NCI-H1092 (cell line): ENCODE results near the gene NCF2.

Experiments
- DNase-seq: peaks from one replicate; lab custom pipeline; 2025; lab: John Stamatoyannopoulos, UW

NCF2 gene

DNA sequence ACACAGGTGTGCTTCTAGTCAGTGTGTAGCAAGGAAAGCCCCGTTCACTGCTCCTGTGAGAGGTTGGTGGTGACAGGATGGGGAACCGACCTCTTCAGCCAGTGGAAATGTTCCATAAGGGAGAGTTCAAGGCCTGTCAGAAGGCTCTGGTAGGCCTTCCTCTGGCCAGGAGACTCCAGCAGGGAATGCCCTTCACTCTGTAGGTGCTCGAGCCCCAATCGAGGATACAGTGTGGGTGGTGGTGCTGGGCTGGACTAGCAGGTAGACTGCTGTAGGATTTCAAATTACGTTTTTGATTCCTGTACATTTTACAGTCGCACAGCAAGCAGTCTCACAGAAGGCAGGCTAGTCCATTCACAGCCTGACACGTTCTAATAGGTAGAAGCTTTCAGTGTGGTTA lies 37.8 kb downstream of the NCF2 start:
- DNase-seq: no peak

DNA sequence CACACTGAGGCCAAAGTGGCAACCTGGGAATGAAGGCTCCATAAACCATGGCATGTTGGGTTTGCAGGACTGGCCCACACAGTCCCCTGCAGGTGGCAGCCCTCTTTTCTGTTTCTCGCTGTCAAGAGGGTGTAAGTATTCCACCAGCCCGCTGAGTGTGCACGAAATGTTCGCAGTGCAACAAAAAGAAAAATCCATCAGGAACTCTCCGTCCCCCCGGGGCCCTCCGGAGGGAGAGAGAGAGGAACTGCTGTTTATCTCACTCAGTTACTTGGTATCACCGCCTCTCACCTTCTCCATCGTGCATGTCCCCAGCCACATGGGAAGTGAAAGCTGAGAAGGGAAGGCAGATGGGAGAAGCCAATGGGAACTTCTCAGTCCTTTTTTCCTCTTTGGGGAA lies 38.3 kb downstream of the NCF2 start:
- DNase-seq: no peak

- DNase-seq: no peak
Measured at GRCh38 chr1:183550915-183551314, 39.3 kb downstream of the NCF2 start.

DNA sequence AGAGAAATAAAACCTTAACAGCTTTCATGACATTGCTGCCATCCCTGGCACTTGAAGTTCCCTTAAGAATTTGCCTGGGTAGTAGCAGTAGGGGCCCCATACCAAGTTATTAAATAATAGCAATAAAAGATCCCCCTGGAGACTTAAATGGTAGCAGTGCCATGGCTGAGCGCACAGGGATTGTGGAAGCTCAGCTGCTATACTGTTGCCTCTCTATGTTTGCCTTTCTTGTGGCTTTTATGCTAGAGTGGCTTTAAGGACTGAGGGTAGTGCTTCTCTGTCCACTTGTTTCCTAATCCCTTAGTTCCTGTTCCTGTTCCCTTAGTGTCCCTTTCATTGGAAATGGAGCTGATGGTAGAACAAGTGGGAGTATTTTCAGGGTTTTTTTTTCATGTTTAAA lies 42.1 kb downstream of the NCF2 start:
- peak; percentile 76 for DNase-seq

- DNase-seq: no peak
Measured at GRCh38 chr1:183546427-183546826, 43.8 kb downstream of the NCF2 start.

- no peak for DNase-seq
Measured at GRCh38 chr1:183544598-183545297, 45.5 kb downstream of the NCF2 start.

GRCh38 chr1:183543619-183544204 lies 46.5 kb downstream of the NCF2 start:
- no peak for DNase-seq

DNA sequence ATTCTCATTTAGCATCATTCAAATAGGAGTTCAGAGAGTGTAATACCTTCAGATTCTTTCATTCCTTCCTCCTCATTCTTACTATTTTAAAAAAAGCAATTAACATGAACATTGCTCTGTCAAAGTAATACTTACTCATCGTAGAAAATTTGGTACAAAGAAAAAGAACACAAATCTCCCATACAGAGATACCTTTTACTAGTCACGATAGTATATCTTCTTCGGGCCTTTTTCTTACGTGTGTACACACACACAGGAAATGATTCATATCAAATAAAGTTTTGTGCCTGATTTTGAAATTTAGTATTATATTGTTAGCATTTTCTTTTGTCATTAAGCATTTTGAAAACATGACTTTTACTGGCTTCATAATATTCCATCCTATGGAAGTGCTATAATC lies 52.9 kb downstream of the NCF2 start:
- no peak for DNase-seq

- DNase-seq: no peak
Measured at GRCh38 chr1:183533617-183534174, 56.6 kb downstream of the NCF2 start.

- DNase-seq: no peak
Measured at GRCh38 chr1:183528577-183528976, 61.7 kb downstream of the NCF2 start.

GRCh38 chr1:183522104-183522503 lies 68.2 kb downstream of the NCF2 start:
- DNase-seq: no peak

GRCh38 chr1:183520379-183520778 lies 69.9 kb downstream of the NCF2 start:
- DNase-seq: no peak

GRCh38 chr1:183517401-183517800 lies 72.9 kb downstream of the NCF2 start:
- DNase-seq: no peak

DNA sequence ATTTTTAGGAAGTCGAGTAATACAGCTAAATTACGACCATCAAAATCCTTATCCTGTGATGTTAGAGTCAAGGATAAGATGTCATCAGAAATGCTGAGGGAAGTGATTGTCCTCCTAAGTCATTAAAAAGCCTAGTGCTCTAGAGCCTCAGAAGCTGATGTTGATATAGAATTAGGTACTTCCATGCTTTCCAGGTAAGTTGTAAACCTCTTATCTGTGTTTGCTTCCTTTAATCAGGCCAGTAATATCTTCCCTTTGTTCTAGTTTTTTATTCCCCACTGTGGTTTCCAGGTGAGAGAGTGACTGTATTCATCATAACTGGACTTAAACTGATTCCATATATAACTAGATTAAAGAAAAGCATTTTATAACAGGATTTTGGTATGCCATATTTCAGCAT lies 73.5 kb downstream of the NCF2 start:
- DNase-seq: no peak

DNA sequence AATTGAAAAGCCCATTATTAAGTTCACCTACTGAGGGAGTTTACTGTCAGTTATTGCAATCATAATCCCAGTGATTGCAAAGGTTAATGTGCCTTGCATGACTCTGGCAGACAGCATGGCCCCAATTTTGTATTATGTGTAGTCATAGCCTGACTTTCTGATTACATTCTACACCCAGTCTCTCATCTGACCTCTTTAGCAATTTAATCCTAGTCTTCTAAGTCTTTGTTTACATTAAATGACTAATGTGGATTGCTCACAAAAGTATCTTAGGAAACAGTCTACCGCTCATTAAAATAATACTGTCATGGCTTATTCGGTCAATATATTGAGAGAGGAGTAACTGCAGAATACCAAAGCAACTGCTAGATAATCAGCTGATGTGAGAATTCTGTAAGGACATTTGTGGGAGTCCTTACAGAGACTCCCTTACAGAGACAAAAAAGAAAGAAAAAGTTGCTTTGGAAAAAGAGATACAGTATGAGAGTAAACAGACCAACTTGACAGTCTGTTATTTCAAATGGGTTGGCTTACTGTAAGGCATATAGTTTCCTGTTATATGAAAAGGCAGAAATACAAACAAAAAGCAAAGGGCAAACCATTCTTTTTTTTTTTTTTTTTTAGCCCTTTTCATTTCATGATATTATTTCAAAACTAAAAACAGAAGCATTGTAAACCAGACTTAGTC lies 75.1 kb downstream of the NCF2 start:
- DNase-seq: no peak

- DNase-seq: no peak
Measured at GRCh38 chr1:183514235-183514634, 76.0 kb downstream of the NCF2 start.

DNA sequence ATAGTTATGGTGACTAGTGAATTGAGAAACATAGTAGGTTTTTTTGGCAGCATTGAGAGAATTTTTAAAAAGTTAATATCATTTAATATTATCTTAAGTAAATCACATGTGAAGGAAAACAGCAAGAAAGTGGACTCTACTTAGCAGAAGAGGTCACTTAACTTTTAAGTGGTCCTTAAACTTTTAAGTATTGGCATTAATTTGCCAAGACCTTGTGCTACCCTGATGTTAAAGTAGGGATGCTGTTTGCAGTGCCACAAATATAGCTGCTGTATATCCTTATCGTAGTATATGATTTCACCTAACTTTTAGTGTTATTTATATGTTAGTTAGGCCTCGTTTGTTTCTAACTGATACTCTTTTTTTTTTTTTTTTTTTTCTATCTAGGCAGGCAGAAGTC lies 77.8 kb downstream of the NCF2 start:
- DNase-seq: no peak

- DNase-seq: no peak
Measured at GRCh38 chr1:183508694-183509093, 81.6 kb downstream of the NCF2 start.

- DNase-seq: no peak
Measured at GRCh38 chr1:183506561-183506960, 83.7 kb downstream of the NCF2 start.
